Left colon (tissue), 2 donors: ENCODE data around the gene ALG14. TPM values are rescaled to one million over a fixed set of nuclear protein-coding genes. Genes with fewer than 3 reads are reported as not detected.
A peak's percentile ranks its signal among the peaks of the same experiment; 100 is the strongest.
"Not testable (repeated sequence)": the region's sequence is repeated elsewhere in the genome, so short reads cannot be mapped to it uniquely, and the experiment has no call there.

ENCODE experiments used
- ATAC-seq: fragments of 200-7000 bp; cut with Tn5 transposase; one replicate; pipeline ENCODE4 v1.9.1; 2020; ENCODE audit warnings: mild to moderate bottlenecking, moderate library complexity
- DNase-seq, 2 donors: peaks; one replicate each; pipeline ENCODE4 v3.0.0-alpha.2; 2020
- intact Hi-C, 2 donors: fragments of 100-400 bp; cut with DNase I in 1 of 2; cut with micrococcal nuclease in 1 of 2; formaldehyde crosslinking; loops; one replicate each; pipeline versions ENCODE4 v1.11.2 to v1.14.0; 2022; cut with DNase I, micrococcal nuclease
- long read RNA-seq: library from polyadenylated mRNA; unstranded; transcript quantifications from one replicate; pipeline ENCODE4 v2.0.0, GENCODE V29; 2021
- total RNA-seq, 2 donors: library from RNA; stranded (reverse); fragmentation: NEBNext Ultra II Directional; extraction: Animal tissue kit (Norgen Biotek cat#: 25700); gene quantifications; one replicate each; pipeline ENCODE4 v1.2.1, GENCODE V29; 2021
- donor health status: DM: no; HTN: no; CAD: no.
- donor health status: DM: yes; HTN: yes; CAD: no.

ALG14 gene
- total RNA-seq, result 10 to 100 TPM in 1 of 2 donors, 1 to 10 TPM in 1; 9.8 to 13.9 TPM
- long read RNA-seq, full-length matches to known transcripts, result 13 of 14 reads
- long read RNA-seq, partial matches to known transcripts, result 0 of 14 reads
- long read RNA-seq, other reads (novel, unspliced or antisense), result 1 of 14 reads

- intact Hi-C loops, result no loop called here
- peak; percentile 82 for ATAC-seq
- peak; percentile 95 for DNase-seq
These were observed at the start of gene ALG14 for GRCh38 chr1:95072532-95073419. TSS of gene ALG14 (minus strand) at chr1:95072951. CDS start at chr1:95072898, 53 bp downstream.

GRCh38 chr1:95122151-95122697, 49.5 kb upstream of the ALG14 start:
- peak; percentile 59 for ATAC-seq
- intact Hi-C loops, result no loop called here
- no peak for DNase-seq

- intact Hi-C loops, result no loop called here
- ATAC-seq (no peak), DNase-seq (no peak)
These were observed 46.5 kb upstream of the ALG14 start for GRCh38 chr1:95119273-95119672.

- intact Hi-C loops, result no loop called here
- DNase-seq, result no peak
- ATAC-seq, result no peak
These were observed 46.0 kb upstream of the ALG14 start for GRCh38 chr1:95118710-95119109.

GRCh38 chr1:95118067-95118499, 45.3 kb upstream of the ALG14 start:
- no peak for ATAC-seq
- DNase-seq, result no peak
- intact Hi-C loops, result no loop called here

GRCh38 chr1:95117207-95118066, 44.7 kb upstream of the ALG14 start, which contains the start of gene TLCD4:
TSS of gene TLCD4 (plus strand) at chr1:95117355. CDS start at chr1:95143902, 26,547 bp downstream.
- ATAC-seq (peak; percentile 87), DNase-seq (peak; percentile 51 to 75)
- intact Hi-C loops, result no loop called here

GRCh38 chr1:95116580-95117206, 43.9 kb upstream of the ALG14 start:
- intact Hi-C loops, result no loop called here
- peak; percentile 79 for ATAC-seq
- DNase-seq, result peak; percentile 74 to 77

GRCh38 chr1:95115708-95116137, 43.0 kb upstream of the ALG14 start:
- DNase-seq, result no peak
- ATAC-seq, result no peak
- intact Hi-C loops, result no loop called here

- ATAC-seq, result no peak
- no peak for DNase-seq
- intact Hi-C loops, result no loop called here
These were observed 40.9 kb upstream of the ALG14 start for GRCh38 chr1:95113684-95114083.

GRCh38 chr1:95111014-95111413, 38.3 kb upstream of the ALG14 start:
- no peak for ATAC-seq
- intact Hi-C loops, result no loop called here
- no peak for DNase-seq

- DNase-seq, result no peak
- no peak for ATAC-seq
These were observed 36.0 kb upstream of the ALG14 start for GRCh38 chr1:95108792-95109191.

GRCh38 chr1:95098196-95098595, 25.4 kb upstream of the ALG14 start:
- ATAC-seq (peak; percentile 70), DNase-seq (no peak)
- intact Hi-C loops, result no loop called here

More at GRCh38 chr1:95108792-95109191, 36.0 kb upstream of the ALG14 start:
- intact Hi-C loops, result no loop called here

- ATAC-seq (peak; percentile 61), DNase-seq (no peak)
- intact Hi-C loops, result no loop called here
These were observed 24.7 kb upstream of the ALG14 start for GRCh38 chr1:95097426-95097825.

- intact Hi-C loops, result no loop called here
- ATAC-seq (peak; percentile 49), DNase-seq (no peak)
These were observed 23.6 kb upstream of the ALG14 start for GRCh38 chr1:95096218-95096841.

GRCh38 chr1:95095833-95096217, 23.1 kb upstream of the ALG14 start:
- intact Hi-C loops, result no loop called here
- ATAC-seq (peak; percentile 77), DNase-seq (no peak)

- DNase-seq, result no peak
- no peak for ATAC-seq
- intact Hi-C loops, result no loop called here
These were observed 22.2 kb upstream of the ALG14 start for GRCh38 chr1:95094923-95095322.

- DNase-seq (no peak), ATAC-seq (no peak)
- intact Hi-C loops, result no loop called here
These were observed 20.5 kb upstream of the ALG14 start for GRCh38 chr1:95093296-95093695.

- intact Hi-C loops, ATAC-seq, DNase-seq: not testable (repeated sequence)
These were observed 20.1 kb upstream of the ALG14 start for GRCh38 chr1:95092891-95093290.
